Heart right ventricle (tissue), 16 donors: ENCODE data around the gene TBCB. TPM values are rescaled to one million over a fixed set of nuclear protein-coding genes. Genes with fewer than 3 reads are reported as not detected.
A peak's percentile ranks its signal among the peaks of the same experiment; 100 is the strongest.

ENCODE experiments used
- ATAC-seq, 8 donors: fragments of 200-7000 bp; cut with Tn5 transposase; one replicate each; pipeline ENCODE4 v1.9.1; 2020; ENCODE audit warnings: mild to moderate bottlenecking in 8 of 8, moderate library complexity in 8 of 8, moderate number of reproducible peaks in 1 of 8
- DNase-seq, 2 donors: peaks; one replicate each; pipeline ENCODE4 v3.0.0-alpha.2; 2020
- H3K27ac ChIP-seq, 10 donors: fragments of 200-600 bp; sonication (generic) in 2 of 10; one replicate each; pipeline versions ENCODE4 v1.5.0 to v1.8.0; 2020 to 2022; ENCODE audit warnings: mild to moderate bottlenecking in 3 of 10
- H3K27me3 ChIP-seq, 7 donors: fragments of 200-600 bp; one replicate each; pipeline ENCODE4 v1.8.0; 2021 to 2022; ENCODE audit warnings: mild to moderate bottlenecking in 2 of 7
- H3K36me3 ChIP-seq, 9 donors: fragments of 200-600 bp; sonication (generic) in 1 of 9; one replicate each; pipeline versions ENCODE4 v1.5.0 to v1.8.0; 2020 to 2022; ENCODE audit warnings: mild to moderate bottlenecking in 2 of 9
- H3K4me1 ChIP-seq, 9 donors: fragments of 200-600 bp; sonication (generic) in 1 of 9; one replicate each; pipeline versions ENCODE4 v1.5.0 to v1.8.0; 2020 to 2022; ENCODE audit warnings: mild to moderate bottlenecking in 4 of 9
- H3K4me3 ChIP-seq, 10 donors: fragments of 200-600 bp; sonication (generic) in 2 of 10; one replicate each; pipeline versions ENCODE4 v1.5.0 to v1.8.0; 2020 to 2022; ENCODE audit warnings: mild to moderate bottlenecking in 7 of 10, moderate library complexity in 2 of 10
- H3K9me3 ChIP-seq, 11 donors: fragments of 200-600 bp in 10 of 11; sonication (generic) in 2 of 11; one replicate each; pipeline versions ENCODE4 v1.5.0 to v1.8.0; 2013 to 2022; ENCODE audit warnings: mild to moderate bottlenecking in 2 of 11, control low read depth in 1 of 11, moderate library complexity in 1 of 11
- WGBS, 2 donors: extraction: QIAGEN DNeasy Blood & Tissue Kit; methylation state at CpG; one replicate each; pipeline ENCODE4 v1.1.7; 2013; ENCODE audit warnings: inconsistent platforms in 1 of 2; 5-methylcytosine and 5-hydroxymethylcytosine counted together
- intact Hi-C, 10 donors: fragments of 100-400 bp; cut with DNase I; formaldehyde crosslinking; loops; one replicate each; pipeline versions ENCODE4 v1.11.1 to v1.14.2; 2022
- polyA plus RNA-seq, 2 donors: library from polyadenylated mRNA; stranded (reverse); fragments of 200-250 nt; gene quantifications; one replicate each; pipeline ENCODE4 v1.2.3, GENCODE V29; 2013
- total RNA-seq, 10 donors: library from RNA; stranded (reverse); fragmentation: NEBNext Ultra II Directional in 3 of 10; extraction: Animal tissue kit (Norgen Biotek cat#: 25700) in 3 of 10; gene quantifications; one replicate each; pipeline versions ENCODE4 v1.2.1 to v1.2.4, GENCODE V29; 2021 to 2023
- TF ChIP-seq, protein P1 (sequence below), 9 donors: fragments of 200-600 bp; sonication (generic) in 2 of 9; IDR thresholded peaks; one replicate each; pipeline versions ENCODE4 v1.5.0 to v1.8.0; 2021 to 2022; ENCODE audit warnings: antibody characterized with exemption in 9 of 9, mild to moderate bottlenecking in 5 of 9, moderate library complexity in 1 of 9
- donor health status: Arrhythmogenic right ventricular cardiomyopathy.
- donor health status: ischemic (EF 13 %, LVEDD 7.1; RV severe dilation, severe dysfunction).
- donor health status: healthy with polysubstance abuse.
- donor health status: DM: no; HTN: yes; CAD: no.
- donor health status: DM: no; HTN: no; CAD: no.
- donor health status: ischemic (EF 25% LVEDD 6.9; RV normal size, moderate dysfunction).
- donor health status: ischemic (EF 25% LVEDD 5.7; RV mildly dilated, moderate dysfunction).
- donor health status: healthy.
- donor health status: DM: yes; HTN: yes; CAD: no.
- donor health status: Ischemic cardiomyopathy.
- donor health status: ischemic (EF 35%, LVEDD 5.7; RV mildly dilated, moderate dysfunction).
- donor health status: nonischemic (EF 11% LVEDD 7.7; RV severe dilation, severe dysfunction).
- donor health status: DM: yes; HTN: yes; CAD: no.
- donor health status: PGD.
- donor health status: ischemic (EF 29% LVEDD 5.4; RV normal size, mild dysfunction).
- donor health status: nonischemic (EF 23%, LVEDD 6.1; RV moderate dilation, normal function).

The TBCB gene
- total and polyA plus RNA-seq, 12 donors, result 73.0 to 193 (median 99.2) TPM

DNA sequence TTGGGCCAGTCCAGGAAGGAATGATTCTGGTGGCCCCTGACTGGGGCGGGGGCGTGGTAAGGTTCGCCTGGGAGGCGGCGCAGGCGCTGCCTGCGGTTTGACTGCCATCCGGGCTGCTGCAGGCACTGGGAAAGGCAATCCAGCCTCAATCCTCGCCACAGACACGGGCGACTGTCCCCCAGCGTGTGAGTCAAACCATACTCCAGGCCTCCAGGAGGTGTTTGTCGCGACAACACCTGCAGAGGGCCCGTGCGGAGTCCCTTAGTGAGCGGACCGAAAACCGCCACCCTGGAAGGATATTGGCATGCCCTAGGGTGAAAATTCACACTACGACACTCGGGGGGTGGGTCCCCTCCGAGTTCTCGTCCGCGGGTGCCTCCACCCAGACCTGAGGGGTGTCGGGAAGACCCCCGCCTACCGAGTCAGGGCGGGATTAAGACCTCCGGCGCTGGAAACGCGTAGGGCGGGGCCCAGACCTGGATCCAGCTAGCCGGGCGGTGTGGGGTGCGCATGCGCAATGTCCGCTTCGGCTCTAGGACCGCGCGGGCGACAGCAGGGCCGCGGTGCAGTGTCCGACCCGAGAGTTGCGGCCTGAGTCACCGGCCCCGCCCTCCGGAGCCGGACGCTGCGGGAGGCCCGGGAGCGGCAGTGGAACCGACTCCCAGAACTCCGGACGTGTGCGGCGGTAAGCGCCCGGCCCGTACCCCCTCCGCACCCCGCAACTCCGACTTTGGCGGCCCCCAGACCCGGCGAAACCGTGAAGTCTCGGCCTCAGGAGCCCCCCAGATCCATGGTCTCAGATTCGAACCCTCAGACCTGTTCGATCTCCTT, 24.4 kb downstream of the TBCB start, which contains the start of gene CAPNS1:
Gene CAPNS1, plus strand, starts transcription at position 594 of the 831 bp plus-strand sequence. CDS start 946 bp downstream, outside the sequence.
- no peaks in the 10 kb centered on the region for H3K9me3 ChIP-seq
- H3K4me3 ChIP-seq, result peak within 1 kb of the TSS; percentile 73 to 99 (median 88)
- intact Hi-C loops, result loop anchor here in 2 of 10 donors (1.0 kb wide), 2 partner anchors 11 to 30 kb away; no protein-coding TSS in a partner anchor
- TF ChIP-seq, protein P1, sequence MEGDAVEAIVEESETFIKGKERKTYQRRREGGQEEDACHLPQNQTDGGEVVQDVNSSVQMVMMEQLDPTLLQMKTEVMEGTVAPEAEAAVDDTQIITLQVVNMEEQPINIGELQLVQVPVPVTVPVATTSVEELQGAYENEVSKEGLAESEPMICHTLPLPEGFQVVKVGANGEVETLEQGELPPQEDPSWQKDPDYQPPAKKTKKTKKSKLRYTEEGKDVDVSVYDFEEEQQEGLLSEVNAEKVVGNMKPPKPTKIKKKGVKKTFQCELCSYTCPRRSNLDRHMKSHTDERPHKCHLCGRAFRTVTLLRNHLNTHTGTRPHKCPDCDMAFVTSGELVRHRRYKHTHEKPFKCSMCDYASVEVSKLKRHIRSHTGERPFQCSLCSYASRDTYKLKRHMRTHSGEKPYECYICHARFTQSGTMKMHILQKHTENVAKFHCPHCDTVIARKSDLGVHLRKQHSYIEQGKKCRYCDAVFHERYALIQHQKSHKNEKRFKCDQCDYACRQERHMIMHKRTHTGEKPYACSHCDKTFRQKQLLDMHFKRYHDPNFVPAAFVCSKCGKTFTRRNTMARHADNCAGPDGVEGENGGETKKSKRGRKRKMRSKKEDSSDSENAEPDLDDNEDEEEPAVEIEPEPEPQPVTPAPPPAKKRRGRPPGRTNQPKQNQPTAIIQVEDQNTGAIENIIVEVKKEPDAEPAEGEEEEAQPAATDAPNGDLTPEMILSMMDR (IDR thresholded peaks at IDR 0.05), result peak in 4 of 9 donors; percentile 19 to 29 (median 24)
- peak; percentile 98 to 99 for DNase-seq
- 0 to 1% methylated on average over 75 of the region's 75 CpGs for WGBS, 2 donors
- no peaks in the 10 kb centered on the region for H3K27me3 ChIP-seq
- peaks cover 0 to 34% (median 21%) of the 10 kb centered on the region in 9 donors for H3K4me1 ChIP-seq
- peak; percentile 88 to 96 (median 94) for ATAC-seq
- peak within 1 kb of the TSS; percentile 89 to 100 (median 99) for H3K27ac ChIP-seq
- H3K36me3 ChIP-seq, result peaks cover 0 to 33% (median 25%) of the 10 kb centered on the region in 9 donors

GRCh38 chr19:36140304-36141038, 25.2 kb downstream of the TBCB start:
- DNase-seq (peak; percentile 38 to 64), ATAC-seq (peak; percentile 6 to 27 (median 16))
- H3K4me3 ChIP-seq, result peak overlapping the region; percentile 73 to 99 (median 88)
- 0 to 1% methylated on average over 30 to 31 of the region's 31 CpGs for WGBS, 2 donors
- H3K27ac ChIP-seq, result peak overlapping the region; percentile 89 to 100 (median 99)
- H3K9me3 ChIP-seq, result no peaks in the 10 kb centered on the region
- TF ChIP-seq, protein P1 (IDR thresholded peaks at IDR 0.05), result no peak
- H3K27me3 ChIP-seq, result no peaks in the 10 kb centered on the region
- H3K36me3 ChIP-seq, result peaks cover 2 to 41% (median 33%) of the 10 kb centered on the region in 9 donors
- H3K4me1 ChIP-seq, result peaks cover 0 to 34% (median 21%) of the 10 kb centered on the region in 9 donors
- intact Hi-C loops, result loop anchor here in 1 of 10 donors (1.0 kb wide), 1 partner anchor 29 kb away; no protein-coding TSS in a partner anchor

GRCh38 chr19:36141039-36141927, 26.0 kb downstream of the TBCB start:
- Histone ChIP-seq H3K4me1 (peaks cover 0 to 30% (median 21%) of the 10 kb centered on the region in 9 donors), H3K9me3 (no peaks in the 10 kb centered on the region), H3K36me3 (peaks cover 4 to 49% (median 41%) of the 10 kb centered on the region in 9 donors), H3K27me3 (no peaks in the 10 kb centered on the region), H3K4me3 (peak overlapping the region; percentile 73 to 99 (median 88)), H3K27ac (peak overlapping the region; percentile 89 to 100 (median 99))
- intact Hi-C loops, result no loop called here
- peak; percentile 87 to 88 for DNase-seq
- 18% methylated on average over 42 of the region's 42 CpGs for WGBS, 2 donors
- TF ChIP-seq, protein P1 (IDR thresholded peaks at IDR 0.05), result no peak
- ATAC-seq, result peak; percentile 62 to 80 (median 72)
